ENCODE results near the gene CFAP99. TPM values are rescaled to one million over a fixed set of nuclear protein-coding genes. Genes with fewer than 3 reads are reported as not detected.

CFAP99 gene
- total RNA-seq, 2 donors from 2014 or later = not detected

DNA sequence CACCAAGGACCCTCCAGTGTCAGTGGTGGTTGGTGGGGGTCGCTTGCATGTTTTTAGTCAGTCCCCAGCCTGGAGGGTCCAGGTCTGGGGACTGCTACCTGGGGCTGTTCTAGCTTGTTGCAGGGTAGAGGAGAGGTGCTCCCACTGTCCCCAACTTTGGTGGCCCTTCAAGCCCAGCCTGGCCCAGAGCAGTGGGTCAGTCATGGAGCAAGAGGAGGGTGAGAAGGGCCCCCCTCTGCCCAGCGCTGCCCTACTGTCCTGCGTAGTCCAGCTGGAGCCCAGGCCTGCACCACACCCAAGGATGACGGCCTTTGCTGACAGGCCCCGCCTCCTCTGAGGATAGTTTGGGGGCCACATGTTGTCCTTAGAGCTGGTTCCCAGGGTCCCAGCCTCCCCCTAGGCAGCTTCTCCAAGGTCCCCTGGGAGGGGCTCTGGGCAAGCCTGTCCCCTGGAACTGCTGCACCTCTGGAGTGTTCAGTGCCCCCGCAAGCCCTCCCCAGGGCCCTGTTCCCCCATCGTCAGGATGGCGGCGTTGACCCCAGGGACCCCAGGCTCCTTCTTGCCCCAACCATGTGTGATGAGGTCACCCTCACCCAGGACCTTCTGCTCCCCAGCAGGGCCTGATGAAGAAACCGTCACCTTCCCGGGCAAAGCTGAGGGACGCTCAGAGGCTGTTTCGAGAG lies 6.8 kb downstream of the CFAP99 start:
- H3K4me1 ChIP-seq = peaks cover 2% of the 10 kb centered on the region
- intact Hi-C loops (cut with DNase I) = loop anchor here (10.0 kb wide), 1 partner anchor 161 kb away; the partner anchor contains the start of gene MXD4
- no peaks in the 10 kb centered on the region for H3K9me3 ChIP-seq
- TF ChIP-seq CTCF (IDR thresholded peaks at IDR 0.05) (no peak), POLR2A (IDR thresholded peaks at IDR 0.05) (no peak)
- no peak for ATAC-seq
- WGBS, 2 donors = 92 to 97% methylated on average over 8 to 13 of the region's 13 CpGs
- H3K27me3 ChIP-seq = no peaks in the 10 kb centered on the region
- no peaks in the 10 kb centered on the region for H3K36me3 ChIP-seq (replicated peaks in 1 of 2; ENCODE audit: insufficient read depth in 1 of 2, low read depth in 2 of 2)
- no peak for DNase-seq
- H3K4me3 ChIP-seq = no peak overlapping the region
- H3K27ac ChIP-seq = no peak overlapping the region

- no peaks in the 10 kb centered on the region for H3K9me3 ChIP-seq
- H3K27me3 ChIP-seq = no peaks in the 10 kb centered on the region
- H3K4me1 ChIP-seq = peaks cover 3% of the 10 kb centered on the region
- intact Hi-C loops (cut with DNase I) = loop anchor here (10.0 kb wide), 1 partner anchor 161 kb away; the partner anchor contains the start of gene MXD4
- DNase-seq = no peak
- WGBS, 2 donors = 60 to 73% methylated on average over 3 to 4 of the region's 8 CpGs
- no peaks in the 10 kb centered on the region for H3K36me3 ChIP-seq (replicated peaks in 1 of 2; ENCODE audit: insufficient read depth in 1 of 2, low read depth in 2 of 2)
- H3K4me3 ChIP-seq = no peak overlapping the region
- TF ChIP-seq POLR2A (IDR thresholded peaks at IDR 0.05) (no peak), CTCF (IDR thresholded peaks at IDR 0.05) (no peak)
- ATAC-seq = no peak
- H3K27ac ChIP-seq = no peak overlapping the region
Observed at GRCh38 chr4:2426069-2426397, 7.3 kb downstream of the CFAP99 start.

GRCh38 chr4:2426711-2427275 lies 8.0 kb downstream of the CFAP99 start:
- 77 to 81% methylated on average over 8 to 11 of the region's 13 CpGs for WGBS, 2 donors
- Histone ChIP-seq H3K9me3 (no peaks in the 10 kb centered on the region), H3K36me3 (replicated peaks in 1 of 2; ENCODE audit: insufficient read depth in 1 of 2, low read depth in 2 of 2) (no peaks in the 10 kb centered on the region), H3K4me1 (peaks cover 3% of the 10 kb centered on the region), H3K27ac (no peak overlapping the region), H3K27me3 (no peaks in the 10 kb centered on the region), H3K4me3 (no peak overlapping the region)
- intact Hi-C loops (cut with DNase I) = loop anchor here (10.0 kb wide), 1 partner anchor 162 kb away; the partner anchor contains the start of gene MXD4
- no peak for TF ChIP-seq POLR2A (IDR thresholded peaks at IDR 0.05)
- no peak for TF ChIP-seq CTCF (IDR thresholded peaks at IDR 0.05)
- no peak for DNase-seq
- no peak for ATAC-seq

- Histone ChIP-seq H3K27ac (no peak overlapping the region), H3K4me3 (no peak overlapping the region), H3K9me3 (no peaks in the 10 kb centered on the region), H3K36me3 (replicated peaks in 1 of 2; ENCODE audit: insufficient read depth in 1 of 2, low read depth in 2 of 2) (no peaks in the 10 kb centered on the region), H3K4me1 (peaks cover 3% of the 10 kb centered on the region), H3K27me3 (no peaks in the 10 kb centered on the region)
- ATAC-seq = no peak
- no peak for DNase-seq
- 91 to 93% methylated on average over 16 to 23 of the region's 23 CpGs for WGBS, 2 donors
- intact Hi-C loops (cut with DNase I) = loop anchor here (10.0 kb wide), 1 partner anchor 163 kb away; the partner anchor contains the start of gene MXD4
- TF ChIP-seq POLR2A (IDR thresholded peaks at IDR 0.05) (no peak), CTCF (IDR thresholded peaks at IDR 0.05) (no peak)
Observed at GRCh38 chr4:2427383-2428334, 8.9 kb downstream of the CFAP99 start.
